Fibroblast of lung (primary cell): Measurements from ENCODE around the gene COLQ. TPM values are rescaled to one million over a fixed set of nuclear protein-coding genes. Genes with fewer than 3 reads are reported as not detected.

Experiments
- DNase-seq, 2 donors: peaks; one replicate each; pipeline versions ENCODE4 v3.0.0 to v3.0.0-alpha.2; 2010; ENCODE audit warnings: low read depth in 2 of 2
- H2AFZ ChIP-seq: 2 replicates; pipeline ENCODE4 v1.5.1; 2012; ENCODE audit warnings: low read length, control low read depth, inconsistent platforms
- H3K27ac ChIP-seq: 2 replicates; pipeline ENCODE4 v1.5.1; 2011; ENCODE audit warnings: low read length, control low read depth; ENCODE audit not compliant: insufficient read depth
- H3K27me3 ChIP-seq: 2 replicates; pipeline ENCODE4 v1.5.1; 2011; ENCODE audit warnings: mild to moderate bottlenecking, low read length; ENCODE audit not compliant: control insufficient read depth, insufficient read depth
- H3K36me3 ChIP-seq: 2 replicates; pipeline ENCODE4 v1.5.1; 2011; ENCODE audit warnings: low read length; ENCODE audit not compliant: control insufficient read depth, insufficient read depth
- H3K4me1 ChIP-seq: 2 replicates; pipeline ENCODE4 v1.5.1; 2011; ENCODE audit warnings: low read length; ENCODE audit not compliant: control insufficient read depth, insufficient read depth; ENCODE audit errors: extremely low read depth
- H3K4me2 ChIP-seq: 2 replicates; pipeline ENCODE4 v1.5.1; 2011; ENCODE audit warnings: low read length, control low read depth; ENCODE audit not compliant: insufficient read depth; ENCODE audit errors: extremely low read depth
- H3K4me3 ChIP-seq, 4 experiments: fragments of 200-600 bp in 1 of 4; sonication (generic) in 1 of 4; replicated peaks in 1 of 4; 2 replicates each; pipeline ENCODE4 v1.5.1; 2011 to 2016; ENCODE audit warnings: low read length in 4 of 4, low read depth in 3 of 4, mild to moderate bottlenecking in 3 of 4, control low read depth in 2 of 4, inconsistent platforms in 1 of 4, mixed read lengths in 1 of 4; ENCODE audit not compliant: insufficient read depth in 1 of 4; ENCODE audit errors: control extremely low read depth in 1 of 4
- H3K79me2 ChIP-seq: 2 replicates; pipeline ENCODE4 v1.5.1; 2012; ENCODE audit warnings: mild to moderate bottlenecking, low read length, inconsistent platforms; ENCODE audit not compliant: control insufficient read depth, insufficient read depth
- H3K9ac ChIP-seq: 2 replicates; pipeline ENCODE4 v1.5.1; 2011; ENCODE audit warnings: mild to moderate bottlenecking, low read length, control low read depth; ENCODE audit not compliant: insufficient read depth
- H3K9me3 ChIP-seq: 2 replicates; pipeline ENCODE4 v1.5.1; 2012; ENCODE audit warnings: low read depth, low read length; ENCODE audit not compliant: control insufficient read depth, insufficient read depth
- H4K20me1 ChIP-seq: 2 replicates; pipeline ENCODE4 v1.5.1; 2011; ENCODE audit warnings: low read length; ENCODE audit not compliant: control insufficient read depth, insufficient read depth; ENCODE audit errors: extremely low read depth
- EZH2 ChIP-seq: IDR thresholded peaks from 2 replicates; pipeline ENCODE4 v1.5.1; 2012; ENCODE audit warnings: low read length, control low read depth, mild to moderate bottlenecking; ENCODE audit errors: missing control alignments
- polyA plus RNA-seq, 2 donors: library from polyadenylated mRNA; depleted of rRNA in 1 of 2; stranded (reverse) in 1 of 2; unstranded in 1 of 2; fragments of >200 nt; gene quantifications; 2 replicates each; pipeline ENCODE4 v1.2.1, GENCODE V29; 2011 to 2012; ENCODE audit warnings: missing spikeins in 1 of 2
- total RNA-seq: library from RNA; depleted of rRNA; stranded (reverse); fragments of >200 nt; gene quantifications from 2 replicates; pipeline ENCODE4 v1.2.1, GENCODE V29; 2014
- TF ChIP-seq, protein P1 (sequence below), 2 donors: IDR thresholded peaks in 1 of 2; conservative IDR thresholded peaks in 1 of 2; 1 replicate in 1 of 2; 2 replicates in 1 of 2; pipeline ENCODE4 v1.5.1; 2011 to 2012; ENCODE audit warnings: low read length in 2 of 2, control low read depth in 1 of 2, inconsistent platforms in 1 of 2, low read depth in 1 of 2, mild to moderate bottlenecking in 1 of 2

COLQ gene
- total and polyA plus RNA-seq, 2 donors (not counting 1 experiment from before 2014, with no cell fraction given), result 0.33 to 0.34 TPM

DNA sequence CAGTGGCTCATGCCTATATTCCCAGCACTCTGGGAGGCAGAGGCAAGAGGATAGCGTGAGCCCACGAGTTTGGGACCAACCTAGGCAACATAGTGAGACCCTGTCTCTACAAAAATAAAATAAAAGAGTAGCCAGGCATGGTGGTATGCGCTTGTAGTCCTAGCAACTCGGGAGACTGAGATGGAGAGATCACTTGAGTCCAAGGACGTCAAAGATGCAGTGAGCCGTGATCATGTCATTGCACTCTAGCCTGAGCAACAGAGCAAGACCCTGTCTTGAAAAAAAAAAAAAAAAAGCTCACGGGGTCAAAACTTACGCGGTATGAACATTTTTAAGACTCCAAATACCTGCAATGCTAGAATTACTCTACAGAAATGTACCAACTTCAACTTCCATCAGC, 37.1 kb upstream of the COLQ start:
- Histone ChIP-seq H3K27ac (no peak overlapping the region), H3K4me3 (no peak overlapping the region), H3K27me3 (no peaks in the 10 kb centered on the region), H4K20me1 (no peaks in the 10 kb centered on the region), H3K4me1 (no peaks in the 10 kb centered on the region), H3K9ac (no peak overlapping the region), H3K36me3 (no peaks in the 10 kb centered on the region), H3K4me2 (no peak overlapping the region), H2AFZ (no peak overlapping the region), H3K9me3 (no peaks in the 10 kb centered on the region), H3K79me2 (no peaks in the 10 kb centered on the region)
- TF ChIP-seq, protein P1, sequence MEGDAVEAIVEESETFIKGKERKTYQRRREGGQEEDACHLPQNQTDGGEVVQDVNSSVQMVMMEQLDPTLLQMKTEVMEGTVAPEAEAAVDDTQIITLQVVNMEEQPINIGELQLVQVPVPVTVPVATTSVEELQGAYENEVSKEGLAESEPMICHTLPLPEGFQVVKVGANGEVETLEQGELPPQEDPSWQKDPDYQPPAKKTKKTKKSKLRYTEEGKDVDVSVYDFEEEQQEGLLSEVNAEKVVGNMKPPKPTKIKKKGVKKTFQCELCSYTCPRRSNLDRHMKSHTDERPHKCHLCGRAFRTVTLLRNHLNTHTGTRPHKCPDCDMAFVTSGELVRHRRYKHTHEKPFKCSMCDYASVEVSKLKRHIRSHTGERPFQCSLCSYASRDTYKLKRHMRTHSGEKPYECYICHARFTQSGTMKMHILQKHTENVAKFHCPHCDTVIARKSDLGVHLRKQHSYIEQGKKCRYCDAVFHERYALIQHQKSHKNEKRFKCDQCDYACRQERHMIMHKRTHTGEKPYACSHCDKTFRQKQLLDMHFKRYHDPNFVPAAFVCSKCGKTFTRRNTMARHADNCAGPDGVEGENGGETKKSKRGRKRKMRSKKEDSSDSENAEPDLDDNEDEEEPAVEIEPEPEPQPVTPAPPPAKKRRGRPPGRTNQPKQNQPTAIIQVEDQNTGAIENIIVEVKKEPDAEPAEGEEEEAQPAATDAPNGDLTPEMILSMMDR (conservative IDR thresholded peaks at IDR 0.05 in 1 of 2, IDR thresholded peaks at IDR 0.05 in 1 of 2; ENCODE audit: low read depth in 1 of 2, low read length in 2 of 2), result no peak
- TF ChIP-seq EZH2, result no peak
- no peak for DNase-seq

DNA sequence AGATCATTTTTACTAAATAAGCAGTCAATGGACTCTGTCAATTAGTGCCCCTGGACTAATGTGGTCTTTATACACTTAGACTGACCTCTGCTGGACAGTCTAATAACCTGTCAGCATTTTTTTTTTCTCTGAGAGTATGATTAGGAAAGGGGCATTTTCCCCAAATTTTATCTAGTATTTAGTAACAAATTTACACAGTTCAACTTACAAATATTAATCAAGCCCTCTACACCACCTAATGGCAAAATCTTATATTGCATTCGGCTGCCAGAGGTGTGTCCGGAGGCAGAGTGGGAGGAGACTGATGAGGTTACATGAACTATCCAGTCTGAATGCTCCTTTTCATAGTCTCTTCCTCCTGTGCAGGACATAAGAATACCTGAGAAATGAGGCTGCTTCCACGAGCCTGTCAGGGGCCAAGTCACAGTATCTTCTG, 36.0 kb upstream of the COLQ start:
- peak overlapping the region; percentile 34 for H2AFZ ChIP-seq

GRCh38 chr3:15556512-15556911, 35.0 kb upstream of the COLQ start:
- Histone ChIP-seq H3K36me3 (no peaks in the 10 kb centered on the region), H3K9ac (no peak overlapping the region), H3K27ac (no peak overlapping the region), H3K79me2 (no peaks in the 10 kb centered on the region), H3K27me3 (no peaks in the 10 kb centered on the region), H3K4me1 (no peaks in the 10 kb centered on the region), H2AFZ (no peak overlapping the region), H3K4me3 (no peak overlapping the region), H3K9me3 (no peaks in the 10 kb centered on the region), H4K20me1 (no peaks in the 10 kb centered on the region), H3K4me2 (no peak overlapping the region)
- DNase-seq, result no peak
- TF ChIP-seq, protein P1 (conservative IDR thresholded peaks at IDR 0.05 in 1 of 2, IDR thresholded peaks at IDR 0.05 in 1 of 2; ENCODE audit: low read depth in 1 of 2, low read length in 2 of 2), result no peak
- no peak for TF ChIP-seq EZH2

More for the DNA sequence above, 36.0 kb upstream of the COLQ start:
- no peaks in the 10 kb centered on the region for H3K36me3 ChIP-seq
- H3K4me1 ChIP-seq, result no peaks in the 10 kb centered on the region
- no peaks in the 10 kb centered on the region for H3K79me2 ChIP-seq
- no peak overlapping the region for H3K4me3 ChIP-seq
- no peak overlapping the region for H3K4me2 ChIP-seq
- no peaks in the 10 kb centered on the region for H4K20me1 ChIP-seq
- no peaks in the 10 kb centered on the region for H3K9me3 ChIP-seq
- no peak overlapping the region for H3K27ac ChIP-seq
- H3K9ac ChIP-seq, result no peak overlapping the region
- TF ChIP-seq, protein P1 (conservative IDR thresholded peaks at IDR 0.05 in 1 of 2, IDR thresholded peaks at IDR 0.05 in 1 of 2; ENCODE audit: low read depth in 1 of 2, low read length in 2 of 2), result peak in 1 of 2 donors; percentile 53
- no peak for TF ChIP-seq EZH2
- peak; percentile 72 to 73 for DNase-seq
- H3K27me3 ChIP-seq, result no peaks in the 10 kb centered on the region
